GM19372 (cell line): ENCODE results near the gene SERINC5.

Experiments used
- ATAC-seq: cut with Tn5 transposase; IDR thresholded peaks from one replicate; pipeline ENCODE4 v1.9.1; 2021; ENCODE audit warnings: mild to moderate bottlenecking, low read depth, moderate library complexity; ENCODE audit not compliant: unreplicated experiment

Gene SERINC5

DNA sequence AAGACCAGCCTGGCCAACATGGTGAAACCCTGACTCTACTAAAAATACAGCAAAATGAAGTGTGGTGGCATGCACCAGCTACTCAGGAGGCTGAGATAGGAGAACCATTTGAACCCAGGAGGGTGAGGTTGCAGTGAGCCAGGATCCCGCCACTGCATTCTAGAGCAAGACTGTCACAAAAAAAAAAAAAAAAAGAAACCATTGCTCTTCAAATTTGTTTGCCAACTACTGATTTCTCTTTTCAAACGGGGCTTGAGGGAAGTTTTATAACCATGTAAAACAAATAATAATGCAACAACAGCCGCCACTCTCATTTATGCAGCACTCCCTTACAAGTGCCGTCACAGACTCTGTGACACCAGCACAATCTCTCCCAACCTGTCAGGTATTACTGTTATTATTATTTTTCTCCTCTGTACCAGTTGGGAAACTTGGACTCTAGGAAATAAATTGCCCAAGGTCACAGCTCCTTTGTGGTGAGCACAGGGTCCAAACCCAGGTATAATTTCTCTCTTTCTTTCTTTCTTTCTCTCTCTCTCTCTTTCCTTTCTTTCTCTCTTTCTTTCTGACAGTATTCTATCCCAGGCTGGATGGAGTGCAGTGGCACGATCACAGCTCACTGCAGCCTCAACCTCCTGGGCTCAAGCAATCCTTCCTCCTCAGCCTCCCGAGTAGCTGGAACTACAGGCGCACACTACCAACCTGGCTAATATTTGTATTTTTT, 25.4 kb downstream of the SERINC5 start:
- ATAC-seq, result no peak

DNA sequence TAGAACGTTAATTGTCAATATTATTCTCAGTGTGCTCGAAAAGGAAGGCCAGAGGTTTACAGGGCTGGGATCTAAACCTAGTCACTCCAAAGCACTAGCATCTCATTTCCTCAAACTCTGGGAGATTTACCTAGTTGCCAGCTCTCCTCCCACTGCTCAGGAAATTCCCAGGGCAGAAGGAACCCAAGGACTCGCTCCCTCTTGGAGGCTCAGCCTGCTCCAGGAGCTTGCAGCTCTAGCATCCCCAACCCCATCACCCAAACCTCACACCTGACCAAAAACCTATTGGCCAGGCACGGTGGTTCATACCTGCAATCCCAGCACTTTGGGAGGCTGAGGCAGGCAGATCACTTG, 26.0 kb downstream of the SERINC5 start:
- no peak for ATAC-seq

- ATAC-seq, result no peak
Measured at GRCh38 chr5:80227979-80228596, 27.8 kb downstream of the SERINC5 start.

GRCh38 chr5:80225934-80226326, 29.9 kb downstream of the SERINC5 start:
- no peak for ATAC-seq

DNA sequence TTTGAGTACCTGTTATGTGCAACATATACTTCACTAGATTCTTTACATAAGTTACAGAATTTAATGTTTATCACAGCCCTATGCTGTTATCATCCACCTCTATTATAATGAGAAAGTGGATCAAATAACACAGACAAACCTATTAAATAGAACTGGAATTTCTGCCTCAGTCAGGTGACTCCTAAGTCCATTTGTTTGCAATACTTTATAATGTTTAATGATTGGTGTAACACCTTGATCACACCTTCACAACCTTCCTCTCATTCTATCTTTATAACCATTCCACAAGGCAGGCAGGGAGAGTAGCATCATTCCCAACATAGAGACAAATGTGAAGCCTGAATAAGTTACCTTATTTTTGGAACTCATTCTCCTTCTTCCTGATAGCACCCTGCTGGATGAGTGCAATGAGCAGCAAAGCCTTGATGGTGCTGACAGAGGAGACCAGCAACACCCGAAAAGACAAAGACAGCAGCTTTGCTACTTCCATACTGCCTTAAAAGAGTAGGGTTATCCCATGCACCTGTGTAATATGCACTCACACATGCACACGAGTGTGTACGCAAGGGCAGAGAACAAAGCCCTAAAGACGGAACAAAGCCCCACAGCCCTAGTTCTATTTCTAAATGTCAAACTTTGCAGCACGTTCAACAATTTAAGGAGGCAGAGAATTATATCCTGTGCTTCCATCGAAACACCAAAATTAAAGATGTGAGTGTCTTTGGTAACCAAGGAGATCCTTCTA, 30.5 kb downstream of the SERINC5 start:
- ATAC-seq, result no peak

GRCh38 chr5:80223561-80223960, 32.3 kb downstream of the SERINC5 start:
- no peak for ATAC-seq

GRCh38 chr5:80220245-80220897, 35.5 kb downstream of the SERINC5 start:
- ATAC-seq, result no peak

GRCh38 chr5:80219391-80219790, 36.5 kb downstream of the SERINC5 start:
- ATAC-seq, result no peak

GRCh38 chr5:80217667-80218066, 38.2 kb downstream of the SERINC5 start:
- ATAC-seq, result no peak

GRCh38 chr5:80216753-80217596, 38.9 kb downstream of the SERINC5 start:
- ATAC-seq, result no peak

GRCh38 chr5:80216096-80216495, 39.8 kb downstream of the SERINC5 start:
- no peak for ATAC-seq

DNA sequence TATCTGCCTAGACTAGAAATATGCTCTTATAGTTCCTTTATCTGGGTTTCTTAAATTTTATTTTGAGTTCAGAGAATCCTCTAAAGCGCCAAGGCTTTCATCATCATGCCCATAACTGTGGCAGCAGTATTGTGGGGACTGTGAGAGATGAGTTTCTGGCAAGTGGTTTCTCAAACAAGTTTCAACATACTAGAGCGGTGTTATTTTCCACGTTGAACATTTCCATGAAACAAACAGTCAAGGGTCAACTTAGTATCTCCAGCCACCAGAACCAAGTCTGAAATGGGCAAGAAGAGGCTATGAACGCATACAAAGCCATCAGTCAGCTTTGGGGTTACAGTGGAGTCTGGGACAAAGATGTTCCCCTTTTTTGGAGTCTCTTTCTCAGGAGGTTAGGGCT, 40.3 kb downstream of the SERINC5 start:
- ATAC-seq, result no peak

DNA sequence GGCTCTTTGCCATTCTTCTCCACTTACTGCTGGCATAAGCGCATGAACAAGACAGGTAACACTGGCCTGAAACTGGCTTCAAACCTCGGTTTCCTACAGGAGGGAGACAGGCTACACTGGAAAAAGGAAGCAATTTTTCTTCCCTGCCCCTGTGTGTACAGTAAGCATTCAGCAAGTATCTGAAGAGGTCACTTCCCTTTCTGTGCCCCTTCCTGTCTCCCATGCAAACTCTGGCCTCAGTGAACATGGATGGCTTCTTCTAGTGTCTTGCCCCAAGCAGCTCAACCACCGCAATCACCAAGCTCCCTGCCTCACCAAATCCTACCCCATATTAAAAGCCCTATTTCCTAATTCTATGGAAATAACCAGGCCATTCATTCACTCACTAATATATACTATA, 42.4 kb downstream of the SERINC5 start:
- ATAC-seq, result no peak

GRCh38 chr5:80212171-80212667, 43.6 kb downstream of the SERINC5 start:
- no peak for ATAC-seq

DNA sequence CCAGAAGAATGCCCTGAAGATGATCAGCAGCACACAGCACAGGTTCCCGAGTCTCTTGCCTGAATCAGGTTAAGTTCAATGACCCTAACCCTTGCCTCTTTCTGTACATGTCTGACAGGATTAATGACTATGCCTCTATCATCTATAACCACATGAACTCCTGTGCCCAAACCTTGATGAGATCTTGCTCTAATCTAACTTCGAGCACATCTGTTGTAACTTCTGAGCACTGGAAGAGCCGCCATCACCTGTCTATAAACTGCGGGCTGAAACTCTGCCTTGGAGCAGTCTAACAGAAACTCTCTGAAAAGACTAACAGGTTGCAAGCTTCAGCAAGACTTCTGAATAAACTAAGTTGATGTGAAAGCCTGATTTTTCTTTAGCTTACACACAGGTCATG, 44.5 kb downstream of the SERINC5 start:
- ATAC-seq, result no peak

DNA sequence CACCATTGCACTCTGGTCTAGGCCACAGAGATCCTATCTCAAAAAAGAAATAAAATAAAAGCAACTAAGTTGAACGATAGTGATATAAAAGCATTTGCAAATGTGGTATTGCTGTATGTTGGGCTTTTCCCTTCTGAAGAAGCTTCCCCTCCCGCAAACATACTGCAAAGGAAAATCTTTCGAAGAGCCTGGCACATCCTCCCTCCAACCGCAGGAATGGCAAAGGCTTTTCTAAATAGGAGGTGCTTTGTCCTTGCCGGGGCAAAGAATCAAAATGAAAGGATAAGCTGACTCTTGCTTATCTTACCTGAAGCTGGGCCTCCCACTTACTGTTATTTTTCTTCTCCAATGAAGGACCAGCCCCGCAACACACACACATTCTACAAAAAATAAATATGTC, 45.8 kb downstream of the SERINC5 start:
- no peak for ATAC-seq

GRCh38 chr5:80208381-80208780, 47.5 kb downstream of the SERINC5 start:
- ATAC-seq, result no peak

GRCh38 chr5:80207832-80208231, 48.0 kb downstream of the SERINC5 start:
- ATAC-seq, result no peak

DNA sequence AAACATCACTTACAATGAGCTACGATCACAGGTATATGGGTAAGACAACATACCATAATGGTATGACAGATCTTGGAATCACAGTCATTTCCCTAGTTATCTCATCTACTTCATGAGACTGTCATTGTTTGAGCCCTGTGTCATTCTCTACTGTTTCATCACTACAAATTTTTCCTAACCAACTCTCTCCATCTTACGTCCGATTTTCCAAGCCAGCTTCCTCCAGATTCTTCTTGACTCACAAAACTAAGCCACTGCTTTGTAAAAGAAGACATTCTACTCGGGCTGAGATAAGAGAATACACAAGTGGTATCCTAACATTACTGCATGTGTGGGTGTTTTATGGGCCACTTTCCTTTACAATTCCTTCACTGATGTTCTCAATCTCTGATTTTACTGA, 49.6 kb downstream of the SERINC5 start:
- ATAC-seq, result no peak

DNA sequence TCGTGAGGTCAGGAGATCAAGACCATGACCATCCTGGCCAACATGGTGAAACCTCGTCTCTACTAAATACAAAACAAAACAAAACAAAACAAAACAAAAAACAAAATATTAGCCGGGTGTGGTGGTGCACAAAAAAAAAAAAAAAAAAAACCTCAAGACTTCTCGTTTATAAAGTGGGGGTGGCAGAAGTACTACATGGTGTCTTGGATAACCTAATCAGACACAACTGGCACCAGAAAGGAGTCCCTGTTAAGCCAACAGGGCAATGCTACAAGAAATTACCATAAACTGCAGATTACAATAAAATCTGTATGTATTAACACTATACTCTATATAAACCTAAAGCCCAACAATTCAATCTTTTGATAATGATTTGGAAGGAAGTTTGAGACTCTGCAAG, 50.0 kb downstream of the SERINC5 start:
- ATAC-seq, result no peak
